ENCODE data around the gene SLC25A18. TPM values are rescaled to one million over a fixed set of nuclear protein-coding genes. Genes with fewer than 3 reads are reported as not detected.

SLC25A18 gene
- total RNA-seq, 1 experiment from 2014 or later: 3.9 TPM

- in situ Hi-C loops (cut with HindIII; ENCODE audit: low pct_unique_long_range_greater_than_20kb, low sequenced_read_pairs) (no loop called here), intact Hi-C loops (cut with micrococcal nuclease; ENCODE audit: unreplicated experiment) (no loop called here)
- Histone ChIP-seq H3K4me1 (ENCODE audit: control insufficient read depth, insufficient read depth, low read length) (no peaks in the 10 kb centered on the region), H3K9me3 (ENCODE audit: control insufficient read depth, insufficient read depth, low read depth, low read length) (no peaks in the 10 kb centered on the region), H3K4me3 (ENCODE audit: low read depth in 2 of 2, low read length in 2 of 2) (no peak overlapping the region), H3K36me3 (ENCODE audit: control insufficient read depth, insufficient read depth, low read length) (peaks cover 8% of the 10 kb centered on the region), H3K27me3 (ENCODE audit: control insufficient read depth, insufficient read depth, low read length) (no peaks in the 10 kb centered on the region), H3K27ac (ENCODE audit: low read length) (no peak overlapping the region)
- ChIA-PET POLR2A (interaction anchor here (0.6 to 0.8 kb wide), 2 partner anchors 10 to 54 kb away, joined by 3 to 9 read pairs; no protein-coding TSS in a partner anchor), CTCF (interaction anchor here (0.6 kb wide), 1 partner anchor 389 kb away, joined by 3 read pairs; no protein-coding TSS in a partner anchor)
- DNase-seq (ENCODE audit: low read depth, low spot score): no peak
- no peak for ATAC-seq
- TF ChIP-seq TCF7L2 (IDR thresholded peaks at IDR 0.05; ENCODE audit: low read depth, low read length) (no peak), SIN3A (IDR thresholded peaks at IDR 0.05; ENCODE audit: borderline replicate concordance, insufficient read depth, low read depth, low read length) (no peak), REST (IDR thresholded peaks at IDR 0.05; ENCODE audit: insufficient read depth in 1 of 2, low read depth in 2 of 2, low read length in 1 of 2) (no peak)
- no TSS peak for BruUV-seq (replicated peaks)
These were observed 26.6 kb downstream of the SLC25A18 start for GRCh38 chr22:17589810-17590375.

- POLR2A ChIA-PET: no interaction called here
- Histone ChIP-seq H3K4me3 (ENCODE audit: low read depth in 2 of 2, low read length in 2 of 2) (no peak overlapping the region), H3K27ac (ENCODE audit: low read length) (no peak overlapping the region), H3K27me3 (ENCODE audit: control insufficient read depth, insufficient read depth, low read length) (no peaks in the 10 kb centered on the region), H3K4me1 (ENCODE audit: control insufficient read depth, insufficient read depth, low read length) (no peaks in the 10 kb centered on the region), H3K36me3 (ENCODE audit: control insufficient read depth, insufficient read depth, low read length) (peaks cover 8% of the 10 kb centered on the region), H3K9me3 (ENCODE audit: control insufficient read depth, insufficient read depth, low read depth, low read length) (no peaks in the 10 kb centered on the region)
- intact Hi-C loops (cut with micrococcal nuclease; ENCODE audit: unreplicated experiment) (no loop called here), in situ Hi-C loops (cut with HindIII; ENCODE audit: low pct_unique_long_range_greater_than_20kb, low sequenced_read_pairs) (no loop called here)
- CTCF ChIA-PET: no interaction called here
- TF ChIP-seq SIN3A (IDR thresholded peaks at IDR 0.05; ENCODE audit: borderline replicate concordance, insufficient read depth, low read depth, low read length) (no peak), CTCF (IDR thresholded peaks at IDR 0.05) (no peak), POLR2AphosphoS5 (IDR thresholded peaks at IDR 0.05; ENCODE audit: low read depth, low read length) (no peak; the same call in 1 of the 2 replicates), TCF7L2 (IDR thresholded peaks at IDR 0.05; ENCODE audit: low read depth, low read length) (no peak), REST (IDR thresholded peaks at IDR 0.05; ENCODE audit: insufficient read depth in 1 of 2, low read depth in 2 of 2, low read length in 1 of 2) (no peak)
- ATAC-seq: no peak
- no peak for DNase-seq (ENCODE audit: low read depth, low spot score)
- BruUV-seq (replicated peaks): no TSS peak
These were observed 27.3 kb downstream of the SLC25A18 start for GRCh38 chr22:17590586-17590985.

Measured in Panc1 (cell line).